ENCODE data around the gene RERG.

GRCh38 chr12:15090441-15090840, 130.8 kb downstream of the RERG start:
- TF ChIP-seq CTCF (IDR thresholded peaks at IDR 0.05; ENCODE audit: low read depth, low read length) (no peak), POLR2A (IDR thresholded peaks at IDR 0.05; ENCODE audit: extremely low read depth, insufficient read length) (no peak)

Measured in NB4 (cell line).